Neural progenitor cell (in vitro differentiated cells): ENCODE results near the gene PCDHA2. TPM values are rescaled to one million over a fixed set of nuclear protein-coding genes. Genes with fewer than 3 reads are reported as not detected.
"Not testable (repeated sequence)": the region's sequence is repeated elsewhere in the genome, so short reads cannot be mapped to it uniquely, and the experiment has no call there.

ENCODE experiments used
- DNase-seq: peaks from one replicate; pipeline ENCODE4 v3.0.0-alpha.2; 2016; ENCODE audit warnings: low spot score
- H2AFZ ChIP-seq: fragments of 200-600 bp; sonication (generic); replicated peaks from 2 replicates; pipeline ENCODE4 v1.6.1; 2016; ENCODE audit warnings: antibody characterized with exemption
- H3F3A ChIP-seq: fragments of 200-600 bp; sonication (generic); 2 replicates; pipeline ENCODE4 v1.6.1; 2016; ENCODE audit warnings: antibody characterized with exemption, low read depth
- H3K27ac ChIP-seq: fragments of 200-600 bp; sonication (generic); 2 replicates; pipeline ENCODE4 v1.5.1; 2016; ENCODE audit warnings: mild to moderate bottlenecking
- H3K27me3 ChIP-seq: fragments of 200-600 bp; sonication (generic); 2 replicates; pipeline ENCODE4 v1.6.1; 2016; ENCODE audit warnings: mild to moderate bottlenecking, moderate library complexity
- H3K36me3 ChIP-seq: fragments of 200-600 bp; sonication (generic); 2 replicates; pipeline ENCODE4 v1.5.1; 2016
- H3K4me1 ChIP-seq: fragments of 200-600 bp; sonication (generic); 2 replicates; pipeline ENCODE4 v1.6.1; 2016; ENCODE audit warnings: mixed run types
- H3K4me2 ChIP-seq: fragments of 200-600 bp; sonication (generic); 2 replicates; pipeline ENCODE4 v1.6.1; 2016
- H3K4me3 ChIP-seq: fragments of 200-600 bp; sonication (generic); 2 replicates; pipeline ENCODE4 v1.5.1; 2016
- H3K79me2 ChIP-seq: fragments of 200-600 bp; sonication (generic); 2 replicates; pipeline ENCODE4 v1.6.1; 2016; ENCODE audit warnings: low read depth
- H3K9ac ChIP-seq: fragments of 200-600 bp; sonication (generic); 2 replicates; pipeline ENCODE4 v1.6.1; 2016
- H3K9me3 ChIP-seq: fragments of 200-600 bp; sonication (generic); 2 replicates; pipeline ENCODE4 v1.5.1; 2016; ENCODE audit warnings: low read depth
- H4K20me1 ChIP-seq: fragments of 200-600 bp; sonication (generic); 2 replicates; pipeline ENCODE4 v1.6.1; 2016; ENCODE audit warnings: low read depth
- H3K27ac Mint-ChIP-seq: 3 replicates; pipeline ENCODE4 v1.8.0; 2021; ENCODE audit warnings: mixed read lengths
- H3K27me3 Mint-ChIP-seq: 2 replicates; pipeline ENCODE4 v1.8.0; 2022; ENCODE audit warnings: low read depth, mild to moderate bottlenecking, inconsistent platforms, moderate library complexity, mixed read lengths; ENCODE audit not compliant: insufficient read depth
- H3K36me3 Mint-ChIP-seq: 3 replicates; pipeline ENCODE4 v1.8.0; 2021; ENCODE audit warnings: mixed read lengths
- H3K4me1 Mint-ChIP-seq: 3 replicates; pipeline ENCODE4 v1.8.0; 2021; ENCODE audit warnings: mixed read lengths
- H3K4me3 Mint-ChIP-seq: 3 replicates; pipeline ENCODE4 v1.8.0; 2021; ENCODE audit warnings: mild to moderate bottlenecking, moderate library complexity, mixed read lengths
- H3K9me3 Mint-ChIP-seq: 3 replicates; pipeline ENCODE4 v1.8.0; 2020; ENCODE audit warnings: mixed read lengths
- CTCF ChIP-seq: fragments of 200-600 bp; sonication (generic); IDR thresholded peaks from 2 replicates; pipeline ENCODE4 v1.5.1; 2017; ENCODE audit warnings: antibody characterized with exemption, mild to moderate bottlenecking
- EZH2 ChIP-seq: fragments of 200-600 bp; sonication (generic); IDR thresholded peaks from 2 replicates; pipeline ENCODE4 v1.6.1; 2017; ENCODE audit warnings: antibody characterized with exemption, mild to moderate bottlenecking, moderate library complexity
- EZH2phosphoT487 ChIP-seq: fragments of 200-600 bp; sonication (generic); IDR thresholded peaks from 2 replicates; pipeline ENCODE4 v1.6.1; 2017; ENCODE audit warnings: antibody characterized with exemption
- total RNA-seq: library from RNA; depleted of rRNA; stranded (reverse); fragments of >200 nt; gene quantifications from 2 replicates; pipeline ENCODE4 v1.2.3, GENCODE V29; 2015; ENCODE audit warnings: low replicate concordance

The PCDHA2 gene
- total RNA-seq, 1 donor from 2014 or later = 3.7 TPM

- no peaks in the 10 kb centered on the region for H3K4me1 ChIP-seq
- no peaks in the 10 kb centered on the region for H3K79me2 ChIP-seq
- H3K27ac ChIP-seq = no peak within 1 kb of the TSS
- no peaks in the 10 kb centered on the region for H4K20me1 ChIP-seq
- no peak for DNase-seq
- Mint-ChIP-seq H3K27me3 (no peaks in the 10 kb centered on the region), H3K4me3 (no peak within 1 kb of the TSS), H3K36me3 (peaks cover 31% of the 10 kb centered on the region), H3K9me3 (peaks cover 26% of the 10 kb centered on the region), H3K4me1 (no peaks in the 10 kb centered on the region), H3K27ac (no peak within 1 kb of the TSS)
- H3K9me3 ChIP-seq = no peaks in the 10 kb centered on the region
- H3F3A ChIP-seq = no peaks in the 10 kb centered on the region
- H2AFZ ChIP-seq = no peak within 1 kb of the TSS
- no peak within 1 kb of the TSS for H3K9ac ChIP-seq
- no peak within 1 kb of the TSS for H3K4me3 ChIP-seq
- no peaks in the 10 kb centered on the region for H3K27me3 ChIP-seq
- TF ChIP-seq EZH2 (no peak), CTCF (no peak), EZH2phosphoT487 (no peak)
- H3K4me2 ChIP-seq = no peak within 1 kb of the TSS
- no peaks in the 10 kb centered on the region for H3K36me3 ChIP-seq
Measured at GRCh38 chr5:140821375-140822280, 27.0 kb downstream of the PCDHA2 start, which contains the start of gene PCDHA5. Gene PCDHA5, plus strand, starts transcription at chr5:140821613.

- Histone ChIP-seq H4K20me1 (no peaks in the 10 kb centered on the region), H3K9me3 (no peaks in the 10 kb centered on the region), H3F3A (no peaks in the 10 kb centered on the region), H3K9ac (no peak overlapping the region), H3K27me3 (no peaks in the 10 kb centered on the region), H3K36me3 (no peaks in the 10 kb centered on the region), H3K79me2 (no peaks in the 10 kb centered on the region), H3K4me2 (no peak overlapping the region), H2AFZ (no peak overlapping the region), H3K4me3 (no peak overlapping the region), H3K27ac (no peak overlapping the region), H3K4me1 (no peaks in the 10 kb centered on the region)
- DNase-seq = no peak
- Mint-ChIP-seq H3K36me3 (peaks cover 33% of the 10 kb centered on the region), H3K4me3 (no peak overlapping the region), H3K27me3 (no peaks in the 10 kb centered on the region), H3K9me3 (peaks cover 29% of the 10 kb centered on the region), H3K27ac (no peak overlapping the region), H3K4me1 (no peaks in the 10 kb centered on the region)
- TF ChIP-seq CTCF (no peak), EZH2 (no peak), EZH2phosphoT487 (no peak)
Measured at GRCh38 chr5:140822281-140822629, 27.6 kb downstream of the PCDHA2 start.

GRCh38 chr5:140822969-140823368, 28.3 kb downstream of the PCDHA2 start:
- H2AFZ ChIP-seq, H3K9ac ChIP-seq, H3K27ac Mint-ChIP-seq, H3K4me1 Mint-ChIP-seq, H3K27me3 ChIP-seq, H3K27me3 Mint-ChIP-seq, DNase-seq, H3K4me2 ChIP-seq, H3K9me3 ChIP-seq, H3K4me3 Mint-ChIP-seq, H3K36me3 ChIP-seq, H3K4me3 ChIP-seq, H4K20me1 ChIP-seq, H3K79me2 ChIP-seq, H3F3A ChIP-seq, H3K4me1 ChIP-seq, H3K27ac ChIP-seq: not testable (repeated sequence)
- H3K36me3 Mint-ChIP-seq = peaks cover 31% of the 10 kb centered on the region
- peaks cover 30% of the 10 kb centered on the region for H3K9me3 Mint-ChIP-seq

GRCh38 chr5:140823475-140823874, 28.8 kb downstream of the PCDHA2 start:
- Histone ChIP-seq H3K9me3 (no peaks in the 10 kb centered on the region), H3K4me3 (no peak overlapping the region), H3F3A (no peaks in the 10 kb centered on the region), H4K20me1 (no peaks in the 10 kb centered on the region), H3K4me2 (no peak overlapping the region), H3K27ac (no peak overlapping the region), H3K27me3 (no peaks in the 10 kb centered on the region), H3K79me2 (no peaks in the 10 kb centered on the region), H2AFZ (no peak overlapping the region), H3K9ac (no peak overlapping the region), H3K36me3 (no peaks in the 10 kb centered on the region), H3K4me1 (no peaks in the 10 kb centered on the region)
- H3K36me3 Mint-ChIP-seq = peaks cover 32% of the 10 kb centered on the region
- H3K27ac Mint-ChIP-seq = no peak overlapping the region
- no peak for DNase-seq
- H3K4me3 Mint-ChIP-seq = no peak overlapping the region
- H3K9me3 Mint-ChIP-seq = peaks cover 31% of the 10 kb centered on the region
- no peaks in the 10 kb centered on the region for H3K4me1 Mint-ChIP-seq
- TF ChIP-seq EZH2phosphoT487 = no peak
- TF ChIP-seq EZH2 = no peak
- TF ChIP-seq CTCF = no peak
- no peaks in the 10 kb centered on the region for H3K27me3 Mint-ChIP-seq
